ENCODE measurements around the gene DIS3L2. TPM values are rescaled to one million over a fixed set of nuclear protein-coding genes. Genes with fewer than 3 reads are reported as not detected.
A peak's percentile ranks its signal among the peaks of the same experiment; 100 is the strongest.
"Not testable (repeated sequence)": the region's sequence is repeated elsewhere in the genome, so short reads cannot be mapped to it uniquely, and the experiment has no call there.

The DIS3L2 gene
- polyA plus RNA-seq, 3 donors, result 33.5 to 43.8 (median 37.1) TPM

GRCh38 chr2:232085826-232086425, 124.4 kb downstream of the DIS3L2 start:
- no peak for DNase-seq (ENCODE audit: extremely low read depth in 1 of 11, low read depth in 9 of 11, low spot score in 4 of 11)

GRCh38 chr2:232088771-232089170, 127.3 kb downstream of the DIS3L2 start:
- DNase-seq (ENCODE audit: extremely low read depth in 1 of 11, low read depth in 9 of 11, low spot score in 4 of 11), result peak in 1 of 11 donors; percentile 6

- no peak for DNase-seq (ENCODE audit: extremely low read depth in 1 of 11, low read depth in 9 of 11, low spot score in 4 of 11)
Observed at GRCh38 chr2:232094201-232094600, 132.7 kb downstream of the DIS3L2 start.

GRCh38 chr2:232094883-232095282, 133.4 kb downstream of the DIS3L2 start:
- no peak for DNase-seq (ENCODE audit: extremely low read depth in 1 of 11, low read depth in 9 of 11, low spot score in 4 of 11)

- DNase-seq (ENCODE audit: extremely low read depth in 1 of 11, low read depth in 9 of 11, low spot score in 4 of 11), result no peak
Observed at GRCh38 chr2:232097260-232097659, 135.7 kb downstream of the DIS3L2 start.

GRCh38 chr2:232097758-232098157, 136.2 kb downstream of the DIS3L2 start:
- DNase-seq (ENCODE audit: extremely low read depth in 1 of 11, low read depth in 9 of 11, low spot score in 4 of 11), result no peak

GRCh38 chr2:232102380-232102779, 140.9 kb downstream of the DIS3L2 start:
- no peak for DNase-seq (ENCODE audit: extremely low read depth in 1 of 11, low read depth in 9 of 11, low spot score in 4 of 11)

GRCh38 chr2:232103140-232103737, 141.7 kb downstream of the DIS3L2 start:
- no peak for DNase-seq (ENCODE audit: extremely low read depth in 1 of 11, low read depth in 9 of 11, low spot score in 4 of 11)

- no peak for DNase-seq (ENCODE audit: extremely low read depth in 1 of 11, low read depth in 9 of 11, low spot score in 4 of 11)
Observed at GRCh38 chr2:232104076-232104646, 142.6 kb downstream of the DIS3L2 start.

- DNase-seq (ENCODE audit: extremely low read depth in 1 of 11, low read depth in 9 of 11, low spot score in 4 of 11), result no peak
Observed at GRCh38 chr2:232111551-232111950, 150.0 kb downstream of the DIS3L2 start.

GRCh38 chr2:232113821-232114220, 152.3 kb downstream of the DIS3L2 start:
- DNase-seq (ENCODE audit: extremely low read depth in 1 of 11, low read depth in 9 of 11, low spot score in 4 of 11), result no peak

- not testable (repeated sequence) for DNase-seq (ENCODE audit: extremely low read depth in 1 of 11, low read depth in 9 of 11, low spot score in 4 of 11)
Observed at GRCh38 chr2:232115728-232116361, 154.3 kb downstream of the DIS3L2 start.

GRCh38 chr2:232116852-232117251, 155.3 kb downstream of the DIS3L2 start:
- no peak for DNase-seq (ENCODE audit: extremely low read depth in 1 of 11, low read depth in 9 of 11, low spot score in 4 of 11)

GRCh38 chr2:232117413-232117812, 155.9 kb downstream of the DIS3L2 start:
- no peak for DNase-seq (ENCODE audit: extremely low read depth in 1 of 11, low read depth in 9 of 11, low spot score in 4 of 11)

- no peak for DNase-seq (ENCODE audit: extremely low read depth in 1 of 11, low read depth in 9 of 11, low spot score in 4 of 11)
Observed at GRCh38 chr2:232120911-232121310, 159.4 kb downstream of the DIS3L2 start.

- DNase-seq (ENCODE audit: extremely low read depth in 1 of 11, low read depth in 9 of 11, low spot score in 4 of 11), result no peak
Observed at GRCh38 chr2:232124309-232124708, 162.8 kb downstream of the DIS3L2 start.

- no peak for DNase-seq (ENCODE audit: extremely low read depth in 1 of 11, low read depth in 9 of 11, low spot score in 4 of 11)
Observed at GRCh38 chr2:232126301-232127099, 165.0 kb downstream of the DIS3L2 start.

- no peak for DNase-seq (ENCODE audit: extremely low read depth in 1 of 11, low read depth in 9 of 11, low spot score in 4 of 11)
Observed at GRCh38 chr2:232129483-232129882, 168.0 kb downstream of the DIS3L2 start.

GRCh38 chr2:232132181-232132580, 170.7 kb downstream of the DIS3L2 start:
- peak in 3 of 11 donors; percentile 13 to 40 (median 22) for DNase-seq (ENCODE audit: extremely low read depth in 1 of 11, low read depth in 9 of 11, low spot score in 4 of 11)
